Pulmonary artery endothelial cell (primary cell): ENCODE measurements around the gene RNGTT. TPM values are rescaled to one million over a fixed set of nuclear protein-coding genes. Genes with fewer than 3 reads are reported as not detected.

Source experiments
- DNase-seq: peaks from one replicate; pipeline ENCODE4 v3.0.0-alpha.2; 2011; ENCODE audit warnings: low read depth, low spot score
- total RNA-seq: library from RNA; depleted of rRNA; stranded (reverse); fragments of >200 nt; gene quantifications from 2 replicates; pipeline ENCODE4 v1.2.3, GENCODE V29; 2014

The RNGTT gene
- total RNA-seq, 1 donor from 2014 or later = 14.8 TPM

DNA sequence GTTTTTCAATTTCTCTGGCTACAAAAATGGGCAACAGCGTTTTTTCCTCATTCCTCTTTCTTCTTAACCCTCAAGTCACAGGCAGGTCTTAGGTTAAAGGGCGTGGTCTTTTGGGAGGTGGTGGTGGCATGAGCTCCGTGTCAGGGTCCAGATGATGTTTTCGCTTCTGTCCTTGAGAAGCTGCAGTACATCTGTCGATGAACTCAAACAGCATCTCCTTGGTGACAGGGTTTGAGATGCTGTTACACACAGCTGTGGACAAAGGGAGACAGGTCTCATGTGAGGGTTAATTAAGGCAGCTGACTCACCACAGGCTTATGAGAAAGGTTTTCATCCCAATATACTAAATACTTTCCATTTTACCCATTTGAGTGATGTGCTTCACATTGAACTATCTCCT, 350.8 kb downstream of the RNGTT start:
- no peak for DNase-seq

GRCh38 chr6:88611721-88612120, 351.7 kb downstream of the RNGTT start:
- DNase-seq = no peak

DNA sequence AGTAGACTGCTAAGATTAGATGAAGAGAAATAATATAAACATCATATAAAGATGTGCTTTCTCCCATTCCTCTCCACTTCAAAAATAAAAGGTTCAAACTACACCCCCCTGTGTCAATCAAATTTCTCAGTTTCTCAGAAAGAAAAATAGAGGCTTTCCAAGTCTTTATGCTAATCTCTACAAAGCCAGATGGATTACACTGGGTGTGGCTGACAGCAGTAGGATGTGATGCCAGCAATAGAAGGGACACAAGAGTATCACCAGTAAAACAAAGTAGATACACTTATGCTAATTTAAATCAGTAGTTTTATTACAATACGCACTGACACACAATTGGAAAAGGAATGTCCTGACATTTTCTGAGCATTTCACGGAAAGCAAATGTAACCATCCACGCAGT, 353.4 kb downstream of the RNGTT start:
- DNase-seq = no peak

GRCh38 chr6:88605271-88605670, 358.1 kb downstream of the RNGTT start:
- DNase-seq = no peak

DNA sequence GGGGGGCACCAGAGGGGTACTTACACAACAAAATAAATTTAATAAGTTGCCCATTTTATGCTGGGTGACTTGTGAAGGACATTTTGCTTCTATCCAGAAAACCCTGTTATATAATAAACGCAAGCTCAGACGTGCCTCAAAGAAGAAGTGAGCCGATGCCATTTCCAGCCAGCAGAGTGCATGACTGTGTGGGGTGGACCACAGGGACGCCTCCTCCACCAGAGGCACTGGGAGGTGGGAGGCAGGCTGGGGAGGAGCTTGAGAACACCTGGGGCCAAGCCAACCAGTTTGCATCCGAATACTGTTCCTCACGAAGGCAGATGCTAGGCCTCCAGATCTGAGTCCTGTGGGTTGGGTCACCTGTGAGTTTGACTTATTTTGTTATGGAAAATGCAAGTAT, 363.8 kb downstream of the RNGTT start:
- no peak for DNase-seq

- no peak for DNase-seq
Observed at GRCh38 chr6:88596801-88597200, 366.6 kb downstream of the RNGTT start.

- no peak for DNase-seq
Observed at GRCh38 chr6:88588938-88589337, 374.5 kb downstream of the RNGTT start.

DNA sequence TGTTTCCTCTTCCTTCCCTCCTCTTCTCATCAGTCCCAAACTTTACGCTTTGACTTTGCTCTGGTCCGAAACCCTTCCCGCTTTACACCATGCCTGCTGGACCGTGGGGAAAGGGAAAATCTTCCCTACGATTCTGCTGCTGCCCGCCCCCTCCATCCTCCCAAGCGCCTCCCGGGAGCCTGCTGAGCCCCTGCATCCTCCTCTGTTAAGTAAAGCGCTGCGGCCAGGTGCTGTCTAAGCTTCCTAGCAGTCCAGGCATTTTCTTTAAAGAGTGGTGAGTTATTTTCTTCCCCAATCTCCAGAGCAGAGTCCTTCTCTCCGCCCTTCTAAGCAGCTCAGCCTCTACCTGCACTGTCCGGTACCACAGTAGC, 376.3 kb downstream of the RNGTT start:
- no peak for DNase-seq

- DNase-seq = no peak
Observed at GRCh38 chr6:88586371-88587149, 376.9 kb downstream of the RNGTT start.

DNA sequence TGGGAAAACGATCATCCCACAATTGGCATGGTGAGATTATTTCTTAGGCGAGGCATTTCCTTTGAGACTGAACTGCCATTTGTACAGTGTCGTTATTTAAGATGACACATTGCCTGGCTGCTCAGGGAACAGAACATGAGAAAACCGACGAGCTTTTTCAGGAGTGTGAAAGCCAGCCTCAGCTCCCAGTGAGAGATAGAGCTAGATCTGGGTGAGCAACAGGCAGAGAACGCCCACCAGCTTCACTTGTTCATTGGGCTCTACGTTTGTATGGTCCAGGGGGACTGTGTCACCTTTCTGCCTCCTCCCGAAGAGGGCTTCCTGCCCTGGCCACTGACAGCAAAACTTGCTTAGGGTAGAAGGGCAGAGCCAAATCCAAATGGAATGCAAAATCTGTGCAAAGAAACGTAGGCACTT, 378.1 kb downstream of the RNGTT start:
- DNase-seq = no peak

DNA sequence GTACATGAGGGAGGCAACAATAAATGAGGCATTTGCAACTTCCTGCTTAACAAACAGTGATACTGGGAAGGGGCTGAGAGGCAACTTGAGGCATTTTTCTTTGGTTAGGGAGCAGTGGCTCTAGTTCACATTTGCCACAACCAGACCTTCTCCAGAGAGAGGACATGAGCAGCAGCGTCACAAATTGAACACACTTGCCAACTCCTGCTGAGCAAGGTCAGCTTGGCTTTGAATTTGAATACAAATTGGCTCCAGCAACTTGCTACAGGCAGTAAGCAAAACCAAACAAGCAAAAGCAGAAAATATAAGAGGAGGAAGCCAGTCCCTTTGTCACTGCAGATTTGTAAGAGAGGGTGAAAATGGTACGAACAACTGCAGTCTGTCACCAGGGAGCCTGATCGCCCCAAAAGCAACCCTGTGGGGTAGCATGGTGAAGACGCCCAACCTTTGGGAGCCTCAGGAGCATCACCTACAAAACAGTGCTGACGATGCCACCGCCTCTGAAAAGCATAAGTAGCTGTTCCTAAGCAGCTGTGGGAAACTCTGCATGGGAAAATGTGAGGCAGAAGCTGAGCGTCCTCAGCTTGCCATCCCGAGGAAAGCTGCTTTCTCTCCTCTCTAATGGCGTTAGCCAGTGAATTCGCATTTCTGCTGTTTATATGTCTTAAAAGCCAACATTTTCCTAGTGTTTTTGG, 378.7 kb downstream of the RNGTT start:
- no peak for DNase-seq

DNA sequence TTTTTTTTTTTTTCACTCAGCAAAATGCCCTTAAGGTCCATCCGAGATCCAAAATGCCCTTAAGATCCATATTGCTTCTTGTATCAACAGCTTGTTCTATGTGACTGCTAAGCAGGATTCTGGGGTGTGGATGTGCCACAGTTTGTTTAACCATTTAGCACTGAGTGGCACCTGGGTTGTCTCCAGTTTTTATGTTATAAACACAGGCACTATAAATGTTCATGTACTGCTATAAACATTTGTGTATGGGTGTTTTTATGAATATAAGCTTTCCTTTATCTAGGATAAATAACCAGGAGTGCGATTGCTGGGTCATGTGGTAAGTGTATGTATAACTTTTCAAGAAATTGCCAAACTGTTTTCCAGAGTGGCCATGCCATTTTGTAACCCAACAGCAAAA, 386.0 kb downstream of the RNGTT start:
- DNase-seq = no peak

GRCh38 chr6:88575536-88575935, 387.9 kb downstream of the RNGTT start:
- no peak for DNase-seq

GRCh38 chr6:88574651-88575050, 388.8 kb downstream of the RNGTT start:
- no peak for DNase-seq

GRCh38 chr6:88574031-88574430, 389.4 kb downstream of the RNGTT start:
- no peak for DNase-seq

DNA sequence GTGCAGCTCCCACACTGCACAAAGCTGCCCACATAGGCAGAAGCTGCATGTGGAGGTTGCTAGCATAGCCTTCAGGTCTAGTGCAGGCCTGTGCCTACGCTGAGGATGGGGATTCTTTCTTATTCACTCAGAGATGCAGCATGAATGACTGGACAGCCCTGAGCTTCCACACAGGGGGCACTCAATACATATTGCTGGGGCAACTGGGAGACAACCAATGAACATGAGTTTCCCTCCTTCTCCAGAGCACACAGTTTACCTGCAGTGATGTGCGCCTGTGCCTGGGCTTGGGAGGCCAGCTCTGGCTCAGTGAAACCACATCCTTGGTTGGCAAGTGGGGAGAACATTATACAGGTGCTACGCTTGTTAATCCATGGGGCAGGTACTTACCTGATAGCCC, 389.9 kb downstream of the RNGTT start:
- DNase-seq = no peak

DNA sequence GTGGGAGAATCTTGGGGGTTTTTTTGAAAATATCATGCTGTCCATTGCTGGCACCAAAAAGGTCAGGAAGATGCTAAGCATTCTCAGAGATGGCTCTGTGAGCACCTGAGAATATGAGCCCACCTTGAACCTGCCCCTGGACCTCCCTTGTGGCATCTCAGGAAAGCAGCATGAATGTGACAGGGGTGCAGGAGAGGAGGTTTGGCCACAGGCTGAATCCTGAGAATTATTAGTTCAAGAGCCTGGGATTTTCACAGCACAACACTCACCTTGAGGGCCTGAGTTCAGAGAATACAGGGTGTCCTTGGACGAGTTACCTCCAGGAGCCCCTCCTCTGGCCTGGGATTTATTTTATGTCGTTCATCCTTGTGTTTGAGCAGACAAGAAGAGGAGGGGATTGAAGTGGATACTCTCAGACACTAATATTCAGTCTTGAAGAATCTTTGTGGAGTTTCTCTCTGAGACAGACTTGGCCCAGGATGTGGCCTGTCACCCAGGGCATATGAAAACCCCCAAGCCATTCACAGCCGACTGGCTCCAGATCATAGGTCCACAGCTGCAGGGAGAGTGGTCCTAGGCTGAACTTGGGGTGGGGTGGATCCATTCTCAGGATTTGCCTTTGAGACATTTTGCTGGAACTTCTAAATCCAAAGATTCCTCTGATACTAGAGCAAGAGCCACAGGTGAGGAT, 390.8 kb downstream of the RNGTT start:
- DNase-seq = no peak

GRCh38 chr6:88569959-88570358, 393.5 kb downstream of the RNGTT start:
- DNase-seq = no peak

DNA sequence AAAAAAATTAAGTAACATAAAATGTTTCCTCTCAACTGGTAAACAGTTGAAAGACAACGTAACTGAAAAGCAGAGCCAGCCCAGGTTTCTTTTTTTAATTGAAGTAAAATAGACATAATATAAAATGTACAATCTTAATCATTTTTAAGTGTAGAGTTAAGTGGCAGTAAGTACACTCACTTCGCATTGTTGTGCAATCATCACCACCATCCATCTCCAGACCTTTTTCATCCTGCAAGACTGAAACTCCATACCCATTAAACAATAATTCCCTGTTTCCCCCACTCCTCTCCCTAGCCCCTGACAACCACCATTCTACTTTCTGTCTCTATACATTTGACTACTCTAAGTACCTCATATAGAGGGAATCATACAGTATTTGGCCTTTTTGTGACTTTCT, 395.7 kb downstream of the RNGTT start:
- no peak for DNase-seq

GRCh38 chr6:88566746-88567534, 396.5 kb downstream of the RNGTT start:
- DNase-seq = no peak

DNA sequence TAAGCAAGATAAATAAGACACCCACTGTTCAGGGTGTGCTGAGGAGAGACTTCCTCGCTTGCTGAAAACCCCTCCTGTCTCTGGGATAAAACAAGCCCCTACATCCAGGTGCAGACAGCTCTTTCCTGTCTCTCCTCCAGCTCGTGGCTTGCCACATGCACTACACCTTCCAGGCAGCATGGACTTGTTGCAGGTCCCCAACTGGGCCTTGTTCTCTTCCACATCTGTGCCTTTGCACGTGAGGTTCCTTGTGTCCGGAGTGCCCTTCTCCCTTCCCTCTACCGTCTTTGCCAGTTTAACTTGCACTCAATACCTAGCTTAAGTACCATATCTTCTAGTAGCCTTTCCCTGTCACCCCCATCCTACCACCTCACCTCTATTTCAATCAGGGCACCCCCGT, 397.6 kb downstream of the RNGTT start:
- no peak for DNase-seq

DNA sequence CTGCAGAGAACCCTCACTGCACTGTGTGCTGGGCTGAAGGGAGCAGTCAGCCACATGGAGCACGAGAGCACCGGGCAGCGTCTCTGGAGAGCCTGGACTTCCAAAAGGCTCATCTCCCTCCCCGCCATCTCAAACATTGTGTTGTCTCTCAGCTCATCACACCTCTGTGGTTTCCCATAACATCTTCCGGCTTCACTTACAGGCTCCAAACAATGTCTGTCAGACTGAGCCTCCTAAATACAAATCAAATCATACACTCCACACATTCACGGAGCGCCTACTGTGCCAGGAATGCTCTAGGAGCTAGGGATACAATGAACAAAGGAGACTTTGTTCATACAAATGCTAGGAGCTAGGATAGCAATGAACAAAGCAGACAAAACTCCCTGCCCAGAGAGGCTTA, 398.0 kb downstream of the RNGTT start:
- DNase-seq = no peak
